Endodermal cell (in vitro differentiated cells): ENCODE data around the gene BAIAP3. TPM values are rescaled to one million over a fixed set of nuclear protein-coding genes. Genes with fewer than 3 reads are reported as not detected.

Experiments used
- DNase-seq: peaks from one replicate; pipeline ENCODE4 v3.0.0-alpha.2; 2017
- H3K27ac ChIP-seq: 2 replicates; pipeline ENCODE4 v1.5.1; 2013; ENCODE audit warnings: mild to moderate bottlenecking, low read depth, low read length, moderate library complexity
- H3K27me3 ChIP-seq: 2 replicates; pipeline ENCODE4 v1.6.1; 2013; ENCODE audit warnings: mild to moderate bottlenecking, low read length, moderate library complexity; ENCODE audit not compliant: insufficient read depth, control insufficient read depth, poor library complexity, severe bottlenecking
- H3K36me3 ChIP-seq: 2 replicates; pipeline ENCODE4 v1.7.0; 2013; ENCODE audit warnings: mild to moderate bottlenecking, low read length, moderate library complexity; ENCODE audit not compliant: control insufficient read depth, insufficient read depth
- H3K4me1 ChIP-seq: one replicate; pipeline ENCODE4 v1.7.0; 2013; ENCODE audit warnings: low read length; ENCODE audit not compliant: control insufficient read depth, insufficient read depth
- H3K4me3 ChIP-seq: 2 replicates; pipeline ENCODE4 v1.5.1; 2013; ENCODE audit warnings: mild to moderate bottlenecking, low read length, moderate library complexity
- H3K9ac ChIP-seq: 2 replicates; pipeline ENCODE4 v1.6.1; 2013; ENCODE audit warnings: mild to moderate bottlenecking, low read length, moderate library complexity; ENCODE audit not compliant: poor library complexity, severe bottlenecking; ENCODE audit errors: extremely low read depth
- H3K9me3 ChIP-seq: 2 replicates; pipeline ENCODE4 v1.6.1; 2013; ENCODE audit warnings: mild to moderate bottlenecking, low read length, moderate library complexity; ENCODE audit not compliant: control insufficient read depth
- H3K27ac Mint-ChIP-seq: 2 replicates; pipeline ENCODE4 v1.8.0; 2020; ENCODE audit warnings: mixed read lengths
- H3K27me3 Mint-ChIP-seq: 2 replicates; pipeline ENCODE4 v1.8.0; 2021; ENCODE audit warnings: mild to moderate bottlenecking, mixed read lengths; ENCODE audit not compliant: insufficient read depth
- H3K36me3 Mint-ChIP-seq: 2 replicates; pipeline ENCODE4 v1.8.0; 2020; ENCODE audit warnings: low read depth, mixed read lengths
- H3K4me1 Mint-ChIP-seq: 2 replicates; pipeline ENCODE4 v1.8.0; 2020; ENCODE audit warnings: mixed read lengths
- H3K4me3 Mint-ChIP-seq: 2 replicates; pipeline ENCODE4 v1.8.0; 2020; ENCODE audit warnings: mild to moderate bottlenecking, moderate library complexity, mixed read lengths
- H3K9me3 Mint-ChIP-seq: 2 replicates; pipeline ENCODE4 v1.8.0; 2020; ENCODE audit warnings: mild to moderate bottlenecking, mixed read lengths
- WGBS, 2 experiments: methylation state at CpG; one replicate each; pipeline versions ENCODE4 v1.1.5 to v1.1.7; 2013; ENCODE audit warnings: missing lambda C conversion rate in 2 of 2, mixed read lengths in 1 of 2; ENCODE audit not compliant: insufficient coverage in 1 of 2, insufficient read length in 1 of 2; 5-methylcytosine and 5-hydroxymethylcytosine counted together
- total RNA-seq, 2 donors: library from RNA; stranded (reverse); fragmentation: NEBNext Ultra II Directional in 1 of 2; extraction: Animal tissue kit (Norgen Biotek cat#: 25700) in 1 of 2; gene quantifications; 2 replicates in 1 of 2; 3 replicates in 1 of 2; pipeline ENCODE4 v1.2.1, GENCODE V29; 2021
- TF ChIP-seq, protein P1 (sequence below): fragments of 200-600 bp; sonication (generic); conservative IDR thresholded peaks from 2 replicates; pipeline ENCODE4 v1.5.0; 2021; ENCODE audit warnings: antibody characterized with exemption, mild to moderate bottlenecking

BAIAP3 gene
- total RNA-seq, 2 donors from 2014 or later = 25.0 to 43.5 TPM

DNA sequence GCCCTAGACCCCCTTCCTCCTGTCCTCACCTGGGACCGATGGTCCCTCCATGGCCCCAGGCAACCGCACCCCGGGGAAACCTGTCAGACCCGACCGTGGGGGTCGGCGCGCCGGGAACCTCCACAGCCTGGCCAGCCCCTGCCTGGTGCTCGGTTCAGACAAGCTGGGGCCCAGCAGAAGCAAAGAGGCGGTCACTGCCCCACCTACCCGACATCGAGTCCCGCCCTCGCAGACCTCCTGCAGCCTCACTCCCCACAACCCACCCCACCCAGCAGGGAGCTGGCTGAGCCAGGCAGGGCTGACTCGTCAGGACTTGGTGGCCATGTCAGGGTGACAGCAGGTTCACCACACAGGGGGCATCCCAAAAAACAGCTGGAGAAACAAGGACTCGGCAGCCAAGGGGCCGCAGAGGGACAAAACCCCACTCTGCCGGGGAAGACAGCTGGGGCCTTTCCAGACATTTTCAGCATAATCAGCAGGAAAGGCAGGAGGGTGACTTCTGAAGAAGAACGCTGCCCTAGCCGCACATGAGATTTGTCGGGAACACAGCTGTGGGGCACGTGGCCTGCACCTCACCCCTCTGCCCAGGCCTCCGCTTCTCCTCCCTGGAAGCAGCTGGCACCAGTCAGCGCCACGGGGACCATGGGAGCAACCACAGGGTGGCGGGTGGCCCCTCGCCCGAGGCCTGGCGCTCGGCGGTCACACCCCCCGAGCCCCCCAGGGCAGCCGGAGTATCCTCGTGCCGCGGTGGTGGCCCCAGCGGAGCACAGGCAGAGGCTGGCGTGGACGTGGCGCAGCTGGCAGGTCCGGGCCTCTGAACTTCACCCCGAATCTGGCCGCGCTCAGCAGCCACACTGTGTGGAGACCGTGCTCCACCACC, 41.2 kb downstream of the BAIAP3 start:
- H3K27me3 Mint-ChIP-seq = no peaks in the 10 kb centered on the region
- DNase-seq = no peak
- Histone ChIP-seq H3K4me3 (no peak overlapping the region), H3K4me1 (peaks cover 12% of the 10 kb centered on the region), H3K27ac (no peak overlapping the region), H3K9me3 (no peaks in the 10 kb centered on the region), H3K27me3 (no peaks in the 10 kb centered on the region), H3K36me3 (no peaks in the 10 kb centered on the region), H3K9ac (no peak overlapping the region)
- H3K4me3 Mint-ChIP-seq = no peak overlapping the region
- 95 to 98% methylated on average over 29 to 46 of the region's 46 CpGs for WGBS, 2 experiments
- no peaks in the 10 kb centered on the region for H3K9me3 Mint-ChIP-seq
- TF ChIP-seq, protein P1, sequence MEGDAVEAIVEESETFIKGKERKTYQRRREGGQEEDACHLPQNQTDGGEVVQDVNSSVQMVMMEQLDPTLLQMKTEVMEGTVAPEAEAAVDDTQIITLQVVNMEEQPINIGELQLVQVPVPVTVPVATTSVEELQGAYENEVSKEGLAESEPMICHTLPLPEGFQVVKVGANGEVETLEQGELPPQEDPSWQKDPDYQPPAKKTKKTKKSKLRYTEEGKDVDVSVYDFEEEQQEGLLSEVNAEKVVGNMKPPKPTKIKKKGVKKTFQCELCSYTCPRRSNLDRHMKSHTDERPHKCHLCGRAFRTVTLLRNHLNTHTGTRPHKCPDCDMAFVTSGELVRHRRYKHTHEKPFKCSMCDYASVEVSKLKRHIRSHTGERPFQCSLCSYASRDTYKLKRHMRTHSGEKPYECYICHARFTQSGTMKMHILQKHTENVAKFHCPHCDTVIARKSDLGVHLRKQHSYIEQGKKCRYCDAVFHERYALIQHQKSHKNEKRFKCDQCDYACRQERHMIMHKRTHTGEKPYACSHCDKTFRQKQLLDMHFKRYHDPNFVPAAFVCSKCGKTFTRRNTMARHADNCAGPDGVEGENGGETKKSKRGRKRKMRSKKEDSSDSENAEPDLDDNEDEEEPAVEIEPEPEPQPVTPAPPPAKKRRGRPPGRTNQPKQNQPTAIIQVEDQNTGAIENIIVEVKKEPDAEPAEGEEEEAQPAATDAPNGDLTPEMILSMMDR = no peak
- no peak overlapping the region for H3K27ac Mint-ChIP-seq
- H3K36me3 Mint-ChIP-seq = peaks cover 18% of the 10 kb centered on the region
- peaks cover 11% of the 10 kb centered on the region for H3K4me1 Mint-ChIP-seq

DNA sequence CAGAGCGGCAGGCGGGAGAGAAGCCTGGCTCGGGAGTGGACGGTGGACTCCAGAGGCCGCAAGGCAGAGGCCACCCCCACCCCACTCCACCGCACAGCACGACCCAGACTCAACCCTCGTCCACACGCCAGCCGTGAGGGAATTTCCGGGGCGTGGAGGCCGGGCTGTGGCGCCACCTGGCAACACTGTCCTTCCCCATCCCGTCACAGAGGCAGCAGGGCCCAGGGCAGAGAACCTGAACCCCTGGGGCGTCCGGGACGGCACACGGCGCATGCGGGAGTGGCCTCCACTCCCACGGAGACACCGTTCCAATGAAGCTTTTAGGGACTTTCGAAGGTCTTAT, 41.8 kb downstream of the BAIAP3 start:
- WGBS, 2 experiments = 95 to 98% methylated on average over 12 to 24 of the region's 24 CpGs
- Histone ChIP-seq H3K9me3 (no peaks in the 10 kb centered on the region), H3K4me3 (no peak overlapping the region), H3K36me3 (no peaks in the 10 kb centered on the region), H3K4me1 (peaks cover 12% of the 10 kb centered on the region), H3K27me3 (no peaks in the 10 kb centered on the region), H3K9ac (no peak overlapping the region), H3K27ac (no peak overlapping the region)
- Mint-ChIP-seq H3K27ac (no peak overlapping the region), H3K27me3 (no peaks in the 10 kb centered on the region), H3K4me3 (no peak overlapping the region), H3K36me3 (peaks cover 21% of the 10 kb centered on the region), H3K9me3 (no peaks in the 10 kb centered on the region), H3K4me1 (peaks cover 16% of the 10 kb centered on the region)
- TF ChIP-seq, protein P1 = no peak
- no peak for DNase-seq

DNA sequence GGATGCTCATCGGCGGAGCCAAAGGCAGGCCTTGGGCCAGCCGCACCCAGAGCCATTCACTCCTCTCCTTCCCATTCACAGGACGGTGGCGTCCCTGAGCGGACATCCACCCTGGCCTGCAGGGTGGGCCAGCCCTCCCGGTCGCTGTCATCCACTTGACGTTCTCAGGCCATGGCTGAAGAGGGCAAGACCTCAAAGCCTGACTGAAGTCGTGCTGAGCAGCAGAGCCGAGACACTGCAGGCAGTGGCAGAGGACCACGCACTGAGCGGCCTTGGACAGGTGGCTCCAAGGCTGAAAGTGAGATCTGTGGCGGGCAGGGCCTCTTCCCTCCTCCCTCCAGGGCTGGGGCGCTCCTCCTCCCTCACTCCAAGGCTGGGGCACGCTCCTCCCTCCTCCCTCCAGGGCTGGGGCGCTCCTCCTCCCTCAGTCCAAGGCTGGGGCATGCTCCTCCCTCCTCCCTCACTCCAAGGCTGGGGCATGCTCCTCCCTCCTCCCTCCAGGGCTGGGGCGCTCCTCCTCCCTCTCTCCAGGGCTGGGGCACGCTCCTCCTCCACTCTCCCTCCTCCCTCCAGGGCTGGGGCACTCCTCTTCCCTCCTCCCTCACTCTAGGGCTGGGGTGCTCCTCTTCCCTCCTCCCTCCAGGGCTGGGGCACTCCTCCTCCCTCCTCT, 42.4 kb downstream of the BAIAP3 start:
- no peak for DNase-seq
- H3K9me3 ChIP-seq = no peaks in the 10 kb centered on the region
- peaks cover 16% of the 10 kb centered on the region for H3K4me1 Mint-ChIP-seq
- no peak overlapping the region for H3K27ac Mint-ChIP-seq
- no peak overlapping the region for H3K9ac ChIP-seq
- no peaks in the 10 kb centered on the region for H3K36me3 ChIP-seq
- H3K4me1 ChIP-seq = peaks cover 12% of the 10 kb centered on the region
- WGBS, 2 experiments = 91 to 93% methylated on average over 14 to 19 of the region's 19 CpGs
- no peak overlapping the region for H3K4me3 Mint-ChIP-seq
- H3K36me3 Mint-ChIP-seq = peaks cover 24% of the 10 kb centered on the region
- no peak overlapping the region for H3K4me3 ChIP-seq
- no peaks in the 10 kb centered on the region for H3K27me3 Mint-ChIP-seq
- H3K27me3 ChIP-seq = no peaks in the 10 kb centered on the region
- H3K27ac ChIP-seq = no peak overlapping the region
- no peaks in the 10 kb centered on the region for H3K9me3 Mint-ChIP-seq
- TF ChIP-seq, protein P1 = no peak
